Cardiac muscle cell (in vitro differentiated cells and primary cell): Measurements from ENCODE around the gene BMPR1B. TPM values are rescaled to one million over a fixed set of nuclear protein-coding genes. Genes with fewer than 3 reads are reported as not detected.
"Not testable (repeated sequence)": the region's sequence is repeated elsewhere in the genome, so short reads cannot be mapped to it uniquely, and the experiment has no call there.

Source experiments
- DNase-seq, 2 donors: peaks; one replicate each; pipeline versions ENCODE4 v3.0.0 to v3.0.0-alpha.2; 2010 to 2017; ENCODE audit warnings: low read depth in 1 of 2, low spot score in 1 of 2
- H3K27ac ChIP-seq: fragments of 200-600 bp; sonication (generic); 2 replicates; pipeline ENCODE4 v1.5.1; 2016
- H3K27me3 ChIP-seq: fragments of 200-600 bp; sonication (generic); 2 replicates; pipeline ENCODE4 v1.6.0; 2016; ENCODE audit warnings: control low read depth
- H3K36me3 ChIP-seq: fragments of 200-600 bp; sonication (generic); 2 replicates; pipeline ENCODE4 v1.5.1; 2016; ENCODE audit warnings: control low read depth
- H3K4me1 ChIP-seq: fragments of 200-600 bp; sonication (generic); 2 replicates; pipeline ENCODE4 v1.8.1; 2017; ENCODE audit warnings: low read depth, mild to moderate bottlenecking, mixed run types
- H3K4me3 ChIP-seq: fragments of 200-600 bp; sonication (generic); 2 replicates; pipeline ENCODE4 v1.5.1; 2016; ENCODE audit warnings: mild to moderate bottlenecking
- H3K9me3 ChIP-seq: fragments of 200-600 bp; sonication (generic); 2 replicates; pipeline ENCODE4 v1.5.1; 2017; ENCODE audit warnings: low read depth, mild to moderate bottlenecking, control low read depth
- CTCF ChIP-seq: IDR thresholded peaks from 2 replicates; pipeline ENCODE4 v1.5.1; 2012; ENCODE audit warnings: low read depth, mild to moderate bottlenecking, low read length
- polyA plus RNA-seq: library from polyadenylated mRNA; unstranded; fragments of >200 nt; fragmentation: Nextera tagmentation; extraction: Ambion mirVana; gene quantifications from 2 replicates; pipeline ENCODE4 v1.2.1, GENCODE V29; 2016
- total RNA-seq: library from RNA; depleted of rRNA; stranded (reverse); fragments of >200 nt; gene quantifications from 2 replicates; pipeline ENCODE4 v1.2.3, GENCODE V29; 2016

BMPR1B gene
- total and polyA plus RNA-seq, 2 experiments from 2014 or later = 0.53 to 1.8 TPM

GRCh38 chr4:94833394-94833793 is 75.6 kb downstream of the BMPR1B start:
- Histone ChIP-seq H3K27ac (no peak overlapping the region), H3K4me1 (no peaks in the 10 kb centered on the region), H3K27me3 (no peaks in the 10 kb centered on the region), H3K4me3 (no peak overlapping the region), H3K36me3 (no peaks in the 10 kb centered on the region), H3K9me3 (no peaks in the 10 kb centered on the region)
- no peak for DNase-seq
- no peak for TF ChIP-seq CTCF

GRCh38 chr4:94834501-94834900 is 76.7 kb downstream of the BMPR1B start:
- Histone ChIP-seq H3K27ac (no peak overlapping the region), H3K4me1 (no peaks in the 10 kb centered on the region), H3K36me3 (no peaks in the 10 kb centered on the region), H3K4me3 (no peak overlapping the region), H3K9me3 (no peaks in the 10 kb centered on the region), H3K27me3 (no peaks in the 10 kb centered on the region)
- no peak for DNase-seq
- TF ChIP-seq CTCF = no peak

DNA sequence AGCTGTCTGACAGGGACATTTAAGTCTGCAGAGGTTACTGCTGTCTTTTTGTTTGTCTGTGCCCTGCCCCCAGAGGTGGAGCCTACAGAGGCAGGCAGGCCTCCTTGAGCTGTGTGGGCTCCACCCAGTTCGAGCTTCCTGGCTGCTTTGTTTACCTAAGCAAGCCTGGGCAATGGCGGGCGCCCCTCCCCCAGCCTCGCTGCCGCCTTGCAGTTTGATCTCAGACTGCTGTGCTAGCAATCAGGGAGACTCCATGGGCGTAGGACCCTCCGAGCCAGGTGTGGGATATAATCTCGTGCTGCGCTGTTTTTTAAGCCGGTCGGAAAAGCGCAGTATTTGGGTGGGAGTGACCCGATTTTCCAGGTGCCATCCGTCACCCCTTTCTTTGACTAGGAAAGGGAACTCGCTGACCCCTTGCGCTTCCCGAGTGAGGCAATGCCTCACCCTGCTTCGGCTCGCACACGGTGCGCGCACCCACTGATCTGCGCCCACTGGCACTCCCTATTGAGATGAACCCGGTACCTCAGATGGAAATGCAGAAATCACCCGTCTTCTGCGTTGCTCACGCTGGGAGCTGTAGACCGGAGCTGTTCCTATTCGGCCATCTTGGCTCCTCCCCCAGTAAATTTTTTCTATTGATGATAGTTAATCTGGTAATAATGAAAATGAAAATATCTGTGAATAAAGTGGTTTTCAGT is 83.6 kb downstream of the BMPR1B start:
- not testable (repeated sequence) for H3K36me3 ChIP-seq, H3K9me3 ChIP-seq, H3K4me3 ChIP-seq, H3K27ac ChIP-seq, DNase-seq, H3K27me3 ChIP-seq, H3K4me1 ChIP-seq

- TF ChIP-seq CTCF = no peak
- Histone ChIP-seq H3K27me3 (no peaks in the 10 kb centered on the region), H3K9me3 (no peaks in the 10 kb centered on the region), H3K4me1 (no peaks in the 10 kb centered on the region), H3K27ac (no peak overlapping the region), H3K4me3 (no peak overlapping the region), H3K36me3 (no peaks in the 10 kb centered on the region)
- DNase-seq = no peak
Observed at GRCh38 chr4:94841864-94842221, 84.1 kb downstream of the BMPR1B start.

GRCh38 chr4:94843216-94843615 is 85.5 kb downstream of the BMPR1B start:
- no peak overlapping the region for H3K27ac ChIP-seq
- H3K4me3 ChIP-seq = no peak overlapping the region
- TF ChIP-seq CTCF = no peak
- H3K4me1 ChIP-seq = no peaks in the 10 kb centered on the region
- no peaks in the 10 kb centered on the region for H3K36me3 ChIP-seq
- H3K27me3 ChIP-seq = no peaks in the 10 kb centered on the region
- no peak for DNase-seq
- no peaks in the 10 kb centered on the region for H3K9me3 ChIP-seq

DNA sequence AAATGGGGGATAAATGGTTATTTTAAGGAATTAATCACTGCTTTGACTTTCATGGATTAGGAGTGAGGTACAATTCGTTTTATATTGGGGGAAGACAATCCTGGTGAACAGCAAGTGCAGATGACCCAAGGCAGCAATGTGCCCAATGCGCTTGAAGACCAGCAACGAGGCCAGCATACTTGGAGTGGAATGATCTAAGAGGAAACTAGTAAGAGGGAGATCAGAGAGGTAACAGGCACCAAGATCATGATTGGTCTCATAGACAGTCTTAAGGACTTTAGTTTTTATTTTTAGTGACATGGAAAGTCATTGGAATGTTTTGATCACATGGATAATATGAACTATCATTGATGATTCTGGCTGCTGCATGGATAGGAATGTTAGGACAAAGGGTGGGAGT is 90.6 kb downstream of the BMPR1B start:
- no peaks in the 10 kb centered on the region for H3K36me3 ChIP-seq

More for the DNA sequence above, 90.6 kb downstream of the BMPR1B start:
- DNase-seq = no peak
- no peaks in the 10 kb centered on the region for H3K4me1 ChIP-seq
- no peaks in the 10 kb centered on the region for H3K9me3 ChIP-seq
- no peak overlapping the region for H3K27ac ChIP-seq
- no peak overlapping the region for H3K4me3 ChIP-seq
- TF ChIP-seq CTCF = no peak
- H3K27me3 ChIP-seq = no peaks in the 10 kb centered on the region
